OCI-LY1 (cell line): Measurements from ENCODE around the gene SH3GLB1.

Experiments
- CTCF ChIP-seq: fragments of 200-600 bp; sonication (generic), shearing (Covaris generic); IDR thresholded peaks from 2 replicates; pipeline ENCODE4 v1.5.1; 2017; ENCODE audit warnings: mild to moderate bottlenecking, antibody characterized with exemption, low read length, moderate library complexity, mixed read lengths
- EZH2 ChIP-seq: fragments of 200-600 bp; sonication (generic), shearing (Covaris generic); IDR thresholded peaks from 2 replicates; pipeline ENCODE4 v1.8.0; 2017; ENCODE audit warnings: borderline replicate concordance, mixed run types, mild to moderate bottlenecking, antibody characterized with exemption, low read length, moderate library complexity, mixed read lengths

- TF ChIP-seq CTCF: no peak
- TF ChIP-seq EZH2: no peak
Observed at GRCh38 chr1:86757272-86757984, 53.1 kb downstream of the SH3GLB1 start.
